WTC11 (cell line): Measurements from ENCODE around the gene PHTF2. TPM values are rescaled to one million over a fixed set of nuclear protein-coding genes. Genes with fewer than 3 reads are reported as not detected.

ENCODE experiments used
- ATAC-seq: fragments of 200-7000 bp; cut with Tn5 transposase; 2 replicates; pipeline ENCODE4 v1.10.0; 2021; ENCODE audit warnings: mild to moderate bottlenecking, moderate library complexity
- CTCF ChIA-PET: fragments of 300-600 bp; sonication (Branson Sonifier 250); formaldehyde crosslinking; loops from one replicate; lab custom pipeline; 2021; ENCODE audit warnings: antibody characterized with exemption; lab: Charles Lee
- POLR2A ChIA-PET: fragments of 350-600 bp; sonication (Branson Sonifier 250); formaldehyde crosslinking; loops from one replicate; lab custom pipeline; 2021; ENCODE audit warnings: antibody characterized with exemption; lab: Charles Lee
- DNase-seq: peaks from one replicate; pipeline ENCODE4 v3.0.0; 2021; ENCODE audit warnings: low spot score
- H3K27ac Mint-ChIP-seq: 2 replicates; pipeline ENCODE4 v1.8.0; 2021; ENCODE audit warnings: mixed read lengths
- H3K27me3 Mint-ChIP-seq: 2 replicates; pipeline ENCODE4 v1.8.0; 2021; ENCODE audit warnings: low read depth, mild to moderate bottlenecking, moderate library complexity, mixed read lengths
- H3K36me3 Mint-ChIP-seq: 2 replicates; pipeline ENCODE4 v1.8.0; 2021; ENCODE audit warnings: mixed read lengths
- H3K4me1 Mint-ChIP-seq: 2 replicates; pipeline ENCODE4 v1.8.0; 2022; ENCODE audit warnings: mixed read lengths
- H3K4me3 Mint-ChIP-seq: 2 replicates; pipeline ENCODE4 v1.8.0; 2021; ENCODE audit warnings: mild to moderate bottlenecking, moderate library complexity, mixed read lengths
- H3K9me3 Mint-ChIP-seq: 2 replicates; pipeline ENCODE4 v1.8.0; 2021; ENCODE audit warnings: mixed read lengths
- CREM ChIP-seq: sonication (generic); formaldehyde crosslinking; IDR thresholded peaks from 2 replicates; pipeline ENCODE4 v1.8.1; 2022; ENCODE audit warnings: mild to moderate bottlenecking, missing genetic modification reagents, moderate library complexity
- E2F5 ChIP-seq: sonication (generic); formaldehyde crosslinking; IDR thresholded peaks from 2 replicates; pipeline ENCODE4 v1.8.1; 2022; ENCODE audit warnings: mild to moderate bottlenecking, moderate library complexity, missing genetic modification reagents
- ELF4 ChIP-seq: sonication (generic); formaldehyde crosslinking; IDR thresholded peaks from 2 replicates; pipeline ENCODE4 v1.8.1; 2022; ENCODE audit warnings: low read depth, mild to moderate bottlenecking, moderate library complexity, missing genetic modification reagents
- EMX1 ChIP-seq: fragments of 250-450 bp; sonication (Bioruptor Pico); IDR thresholded peaks from 2 replicates; pipeline ENCODE4 v1.8.0; 2021; ENCODE audit warnings: mild to moderate bottlenecking
- GTF2I ChIP-seq: fragments of 250-450 bp; sonication (Bioruptor Pico); conservative IDR thresholded peaks from 2 replicates; pipeline ENCODE4 v1.4.0; 2021; ENCODE audit warnings: mild to moderate bottlenecking
- HMGA2 ChIP-seq: fragments of 250-450 bp; sonication (Bioruptor Pico); IDR thresholded peaks from 2 replicates; pipeline ENCODE4 v1.4.0; 2021; ENCODE audit warnings: mild to moderate bottlenecking, moderate library complexity
- JUN ChIP-seq: sonication (generic); formaldehyde crosslinking; IDR thresholded peaks from 2 replicates; pipeline ENCODE4 v1.8.0; 2023; ENCODE audit warnings: mild to moderate bottlenecking, missing genetic modification reagents
- MYBL2 ChIP-seq: sonication (generic); formaldehyde crosslinking; IDR thresholded peaks from 2 replicates; pipeline ENCODE4 v1.8.1; 2023; ENCODE audit warnings: mild to moderate bottlenecking, moderate library complexity, missing genetic modification reagents
- NR3C1 ChIP-seq: sonication (generic); formaldehyde crosslinking; conservative IDR thresholded peaks from 2 replicates; pipeline ENCODE4 v1.8.1; 2023; ENCODE audit warnings: low read depth, mild to moderate bottlenecking, missing genetic modification reagents
- PRDM15 ChIP-seq: sonication (generic); formaldehyde crosslinking; IDR thresholded peaks from 2 replicates; pipeline ENCODE4 v1.8.0; 2022; ENCODE audit warnings: missing genetic modification reagents
- SMAD3 ChIP-seq: sonication (generic); formaldehyde crosslinking; IDR thresholded peaks from 2 replicates; pipeline ENCODE4 v1.8.0; 2022; ENCODE audit warnings: missing genetic modification reagents, mild to moderate bottlenecking, borderline replicate concordance
- STAT6 ChIP-seq: sonication (generic); formaldehyde crosslinking; conservative IDR thresholded peaks from 2 replicates; pipeline ENCODE4 v1.8.1; 2023; ENCODE audit warnings: mild to moderate bottlenecking, low read depth, missing genetic modification reagents, moderate library complexity
- TCF7 ChIP-seq: sonication (generic); formaldehyde crosslinking; IDR thresholded peaks from 2 replicates; pipeline ENCODE4 v1.8.0; 2022; ENCODE audit warnings: mild to moderate bottlenecking, low read depth, missing genetic modification reagents, moderate library complexity
- TEAD4 ChIP-seq: sonication (generic); formaldehyde crosslinking; IDR thresholded peaks from 2 replicates; pipeline ENCODE4 v1.8.0; 2022; ENCODE audit warnings: mild to moderate bottlenecking, missing genetic modification reagents
- USF1 ChIP-seq: sonication (generic); formaldehyde crosslinking; IDR thresholded peaks from 2 replicates; pipeline ENCODE4 v1.8.0; 2022; ENCODE audit warnings: mild to moderate bottlenecking, missing genetic modification reagents
- ZNF263 ChIP-seq: sonication (generic); formaldehyde crosslinking; IDR thresholded peaks from 2 replicates; pipeline ENCODE4 v1.8.1; 2022; ENCODE audit warnings: low read depth, mild to moderate bottlenecking, moderate library complexity, missing genetic modification reagents
- ZNF317 ChIP-seq: sonication (generic); formaldehyde crosslinking; IDR thresholded peaks from 2 replicates; pipeline ENCODE4 v1.8.1; 2023; ENCODE audit warnings: low read depth, mild to moderate bottlenecking, moderate library complexity, missing genetic modification reagents, borderline replicate concordance
- ZNF416 ChIP-seq: fragments of 250-450 bp; sonication (Bioruptor Pico); IDR thresholded peaks from 2 replicates; pipeline ENCODE4 v1.9.0; 2021; ENCODE audit warnings: mild to moderate bottlenecking, inconsistent platforms
- ZNF532 ChIP-seq: fragments of 250-450 bp; sonication (Bioruptor Pico); IDR thresholded peaks from 2 replicates; pipeline ENCODE4 v1.9.0; 2021; ENCODE audit warnings: mild to moderate bottlenecking, borderline replicate concordance
- total RNA-seq: library from RNA; stranded (reverse); gene quantifications from 3 replicates; pipeline ENCODE4 v1.2.3, GENCODE V29; 2021
- TF ChIP-seq, protein P1 (sequence below): sonication (generic); formaldehyde crosslinking; IDR thresholded peaks from 2 replicates; pipeline ENCODE4 v1.8.1; 2023; ENCODE audit warnings: mild to moderate bottlenecking, missing genetic modification reagents, moderate library complexity
- TF ChIP-seq, protein P2 (sequence below): sonication (generic); formaldehyde crosslinking; IDR thresholded peaks from 2 replicates; pipeline ENCODE4 v1.8.1; 2023; ENCODE audit warnings: mild to moderate bottlenecking, missing genetic modification reagents

PHTF2 gene
- total RNA-seq, 1 experiment from 2014 or later, result 17.9 TPM

GRCh38 chr7:77753173-77753572 lies 45.4 kb upstream of the PHTF2 start:
- Mint-ChIP-seq H3K9me3 (no peaks in the 10 kb centered on the region), H3K27me3 (no peaks in the 10 kb centered on the region), H3K27ac (no peak overlapping the region), H3K4me3 (no peak overlapping the region), H3K36me3 (peaks cover 11% of the 10 kb centered on the region), H3K4me1 (no peaks in the 10 kb centered on the region)
- ChIA-PET POLR2A (no interaction called here), CTCF (interaction anchor here (1.5 kb wide), 1 partner anchor 101 kb away, joined by 4 read pairs; no protein-coding TSS in a partner anchor)
- TF ChIP-seq, protein P1, sequence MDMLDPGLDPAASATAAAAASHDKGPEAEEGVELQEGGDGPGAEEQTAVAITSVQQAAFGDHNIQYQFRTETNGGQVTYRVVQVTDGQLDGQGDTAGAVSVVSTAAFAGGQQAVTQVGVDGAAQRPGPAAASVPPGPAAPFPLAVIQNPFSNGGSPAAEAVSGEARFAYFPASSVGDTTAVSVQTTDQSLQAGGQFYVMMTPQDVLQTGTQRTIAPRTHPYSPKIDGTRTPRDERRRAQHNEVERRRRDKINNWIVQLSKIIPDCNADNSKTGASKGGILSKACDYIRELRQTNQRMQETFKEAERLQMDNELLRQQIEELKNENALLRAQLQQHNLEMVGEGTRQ, result no peak
- TF ChIP-seq TCF7 (CRISPR knock-in tag) (no peak), HMGA2 (CRISPR knock-in tag) (no peak), ZNF416 (CRISPR knock-in tag) (no peak), GTF2I (CRISPR knock-in tag) (no peak), MYBL2 (no peak), CREM (no peak), EMX1 (no peak), ZNF263 (CRISPR knock-in tag) (no peak), ELF4 (no peak), JUN (CRISPR knock-in tag) (no peak), ZNF532 (CRISPR knock-in tag) (no peak), TEAD4 (CRISPR knock-in tag) (no peak), E2F5 (CRISPR knock-in tag) (no peak), USF1 (CRISPR knock-in tag) (no peak)
- TF ChIP-seq, protein P2, sequence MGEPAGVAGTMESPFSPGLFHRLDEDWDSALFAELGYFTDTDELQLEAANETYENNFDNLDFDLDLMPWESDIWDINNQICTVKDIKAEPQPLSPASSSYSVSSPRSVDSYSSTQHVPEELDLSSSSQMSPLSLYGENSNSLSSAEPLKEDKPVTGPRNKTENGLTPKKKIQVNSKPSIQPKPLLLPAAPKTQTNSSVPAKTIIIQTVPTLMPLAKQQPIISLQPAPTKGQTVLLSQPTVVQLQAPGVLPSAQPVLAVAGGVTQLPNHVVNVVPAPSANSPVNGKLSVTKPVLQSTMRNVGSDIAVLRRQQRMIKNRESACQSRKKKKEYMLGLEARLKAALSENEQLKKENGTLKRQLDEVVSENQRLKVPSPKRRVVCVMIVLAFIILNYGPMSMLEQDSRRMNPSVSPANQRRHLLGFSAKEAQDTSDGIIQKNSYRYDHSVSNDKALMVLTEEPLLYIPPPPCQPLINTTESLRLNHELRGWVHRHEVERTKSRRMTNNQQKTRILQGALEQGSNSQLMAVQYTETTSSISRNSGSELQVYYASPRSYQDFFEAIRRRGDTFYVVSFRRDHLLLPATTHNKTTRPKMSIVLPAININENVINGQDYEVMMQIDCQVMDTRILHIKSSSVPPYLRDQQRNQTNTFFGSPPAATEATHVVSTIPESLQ (CRISPR knock-in tag), result no peak
- DNase-seq (no peak), ATAC-seq (no peak)

DNA sequence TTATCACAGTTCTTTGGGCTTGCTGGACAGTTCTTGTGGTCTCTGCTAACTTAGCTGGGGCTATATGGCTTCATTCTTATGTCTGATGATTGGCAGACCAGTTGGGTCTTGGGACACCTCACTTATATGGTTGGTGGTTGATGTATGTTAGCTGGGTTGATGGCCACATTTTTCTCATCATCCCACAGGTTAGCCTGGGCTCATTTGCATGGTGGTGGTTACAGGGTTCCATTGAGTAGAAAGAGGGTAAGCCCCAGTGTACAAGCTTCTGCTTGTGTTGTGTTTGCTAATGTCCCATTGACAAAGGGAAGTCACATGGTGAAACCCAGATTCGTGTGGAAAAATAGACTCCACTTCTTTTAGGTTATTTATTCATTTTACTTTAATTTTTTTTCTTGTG lies 41.0 kb upstream of the PHTF2 start:
- DNase-seq (no peak), ATAC-seq (no peak)
- Mint-ChIP-seq H3K36me3 (no peaks in the 10 kb centered on the region), H3K4me3 (no peak overlapping the region), H3K27me3 (no peaks in the 10 kb centered on the region), H3K9me3 (no peaks in the 10 kb centered on the region), H3K4me1 (no peaks in the 10 kb centered on the region), H3K27ac (no peak overlapping the region)
- POLR2A ChIA-PET, result no interaction called here
- CTCF ChIA-PET, result interaction anchor here (3.5 kb wide), 1 partner anchor 106 kb away, joined by 13 read pairs; no protein-coding TSS in a partner anchor
- TF ChIP-seq PRDM15 (CRISPR knock-in tag) (no peak), NR3C1 (CRISPR knock-in tag) (no peak), ZNF317 (CRISPR knock-in tag) (no peak), CREM (no peak), STAT6 (CRISPR knock-in tag) (no peak), SMAD3 (no peak)
